HepG2 (cell line): ENCODE measurements around the gene RAMP3. TPM values are rescaled to one million over a fixed set of nuclear protein-coding genes. Genes with fewer than 3 reads are reported as not detected.

Source experiments
- ATAC-seq: fragments of 200-7000 bp; cut with Tn5 transposase; 3 replicates; pipeline ENCODE4 v1.9.1; 2020; ENCODE audit warnings: mild to moderate bottlenecking, moderate library complexity
- BruUV-seq: library from RNA; stranded (reverse); fragments of 400-500 nt; replicated peaks from 2 replicates; lab custom pipeline; 2021; lab: Mats Ljungman, UMichigan
- CTCF ChIA-PET: fragments of 300-600 bp; formaldehyde crosslinking; extraction: SDS; loops from one replicate; lab custom pipeline; 2021; ENCODE audit warnings: low total read pairs, inconsistent platforms, low intra/inter-chr PET ratio; lab: Yijun Ruan, JAX
- POLR2A ChIA-PET: fragments of 350-600 bp; sonication (Branson Sonifier 250); formaldehyde crosslinking; loops from one replicate; lab custom pipeline; 2020; ENCODE audit warnings: antibody characterized with exemption, inconsistent platforms; lab: Yijun Ruan, JAX
- DNase-seq: peaks from one replicate; pipeline ENCODE4 v3.0.0-alpha.2; 2015; ENCODE audit warnings: low spot score
- FAIRE-seq: peaks from 3 replicates; lab custom pipeline; 2011; peaks lifted over from hg19 to GRCh38; lab: Jason Lieb, UNC
- H2AFZ ChIP-seq: one replicate; pipeline ENCODE4 v1.6.1; 2011; ENCODE audit warnings: low read length, inconsistent platforms
- H3K27ac ChIP-seq: fragments of 300-600 bp; 3 replicates; pipeline ENCODE4 v1.8.0; 2011; ENCODE audit warnings: mixed run types, mild to moderate bottlenecking, mixed read lengths, low read length, inconsistent platforms; ENCODE audit not compliant: insufficient read depth; ENCODE audit errors: extremely low read length
- H3K27me3 ChIP-seq, 2 experiments: fragments of 200-600 bp in 1 of 2; 2 replicates in 1 of 2; 3 replicates in 1 of 2; pipeline versions ENCODE4 v1.6.0 to v1.8.0; 2011; ENCODE audit warnings: low read length in 2 of 2, mild to moderate bottlenecking in 2 of 2, moderate library complexity in 2 of 2, inconsistent platforms in 1 of 2; ENCODE audit not compliant: insufficient read depth in 2 of 2, control insufficient read depth in 1 of 2
- H3K36me3 ChIP-seq, 2 experiments: fragments of 200-600 bp in 1 of 2; replicated peaks in 1 of 2; 2 replicates in 1 of 2; 3 replicates in 1 of 2; pipeline versions ENCODE4 v1.5.1 to v1.8.0; 2011; ENCODE audit warnings: low read length in 2 of 2, inconsistent platforms in 1 of 2; ENCODE audit not compliant: insufficient read depth in 2 of 2, control insufficient read depth in 1 of 2
- H3K4me1 ChIP-seq: 2 replicates; pipeline ENCODE4 v1.5.1; 2012; ENCODE audit warnings: low read length, inconsistent platforms; ENCODE audit not compliant: insufficient read depth
- H3K4me2 ChIP-seq: 2 replicates; pipeline ENCODE4 v1.6.0; 2011; ENCODE audit warnings: low read depth, low read length, inconsistent platforms
- H3K4me3 ChIP-seq, 3 experiments: fragments of 200-600 bp in 1 of 3; sonication (generic), shearing (Covaris generic) in 1 of 3; replicated peaks in 1 of 3; 2 replicates each; pipeline ENCODE4 v1.5.1; 2011 to 2016; ENCODE audit warnings: low read length in 3 of 3, inconsistent platforms in 2 of 3, low read depth in 2 of 3, mild to moderate bottlenecking in 2 of 3, control low read depth in 1 of 3, mixed read lengths in 1 of 3; ENCODE audit not compliant: insufficient read depth in 1 of 3
- H3K79me2 ChIP-seq: one replicate; pipeline ENCODE4 v1.6.1; 2011; ENCODE audit warnings: low read length, inconsistent platforms; ENCODE audit not compliant: insufficient read depth
- H3K9ac ChIP-seq: 2 replicates; pipeline ENCODE4 v1.6.0; 2011; ENCODE audit warnings: mild to moderate bottlenecking, low read depth, low read length, inconsistent platforms; ENCODE audit not compliant: insufficient read depth
- H3K9me3 ChIP-seq: 2 replicates; pipeline ENCODE4 v1.5.1; 2012; ENCODE audit warnings: mild to moderate bottlenecking, low read length
- H4K20me1 ChIP-seq: 2 replicates; pipeline ENCODE4 v1.6.0; 2011; ENCODE audit warnings: inconsistent platforms, mild to moderate bottlenecking, low read length, moderate library complexity; ENCODE audit not compliant: insufficient read depth
- ADNP ChIP-seq: sonication (generic); formaldehyde crosslinking; IDR thresholded peaks from 2 replicates; pipeline ENCODE4 v1.4.0; 2020; ENCODE audit warnings: missing genetic modification reagents
- AKAP8 ChIP-seq: sonication (generic); formaldehyde crosslinking; IDR thresholded peaks from 2 replicates; pipeline ENCODE4 v1.5.1; 2020; ENCODE audit warnings: mild to moderate bottlenecking, missing genetic modification reagents
- HHEX ChIP-seq: IDR thresholded peaks from 2 replicates; pipeline ENCODE4 v1.6.1; 2016; ENCODE audit warnings: control low read depth
- KDM2A ChIP-seq: sonication (generic); formaldehyde crosslinking; IDR thresholded peaks from 2 replicates; pipeline ENCODE4 v1.4.0; 2020; ENCODE audit warnings: low read depth, missing genetic modification reagents, borderline replicate concordance
- KDM6A ChIP-seq: IDR thresholded peaks from 2 replicates; pipeline ENCODE4 v1.6.1; 2016; ENCODE audit warnings: low read depth
- MEIS1 ChIP-seq: sonication (generic); formaldehyde crosslinking; IDR thresholded peaks from 2 replicates; pipeline ENCODE4 v1.9.0; 2021; ENCODE audit warnings: mild to moderate bottlenecking, missing genetic modification reagents, moderate library complexity, borderline replicate concordance
- MXI1 ChIP-seq: IDR thresholded peaks from 3 replicates; pipeline ENCODE4 v1.6.1; 2012; ENCODE audit warnings: low read depth, low read length, inconsistent platforms, borderline replicate concordance
- NR2C2 ChIP-seq: sonication (generic); formaldehyde crosslinking; IDR thresholded peaks from 2 replicates; pipeline ENCODE4 v1.4.0; 2020; ENCODE audit warnings: missing genetic modification reagents, mild to moderate bottlenecking, moderate library complexity, borderline replicate concordance
- THYN1 ChIP-seq: sonication (generic); formaldehyde crosslinking; IDR thresholded peaks from 2 replicates; pipeline ENCODE4 v1.8.1; 2023; ENCODE audit warnings: low read depth, mild to moderate bottlenecking, moderate library complexity, missing genetic modification reagents, borderline replicate concordance
- TMF1 ChIP-seq: sonication (generic); formaldehyde crosslinking; IDR thresholded peaks from 2 replicates; pipeline ENCODE4 v1.8.1; 2022; ENCODE audit warnings: low read depth, missing genetic modification reagents
- ZBTB20 ChIP-seq: sonication (generic); formaldehyde crosslinking; IDR thresholded peaks from 2 replicates; pipeline ENCODE4 v1.8.1; 2023; ENCODE audit warnings: missing genetic modification reagents, low read depth, mild to moderate bottlenecking, borderline replicate concordance
- ZMYM4 ChIP-seq: sonication (generic); formaldehyde crosslinking; IDR thresholded peaks from 2 replicates; pipeline ENCODE4 v1.8.1; 2023; ENCODE audit warnings: mild to moderate bottlenecking, missing genetic modification reagents
- ZNF263 ChIP-seq: sonication (generic); formaldehyde crosslinking; IDR thresholded peaks from 2 replicates; pipeline ENCODE4 v1.4.0; 2020; ENCODE audit warnings: missing genetic modification reagents
- ZNF530 ChIP-seq: sonication (generic); formaldehyde crosslinking; IDR thresholded peaks from 2 replicates; pipeline ENCODE4 v1.5.0; 2020; ENCODE audit warnings: low read depth, mild to moderate bottlenecking, missing genetic modification reagents
- ZNF550 ChIP-seq: sonication (generic); formaldehyde crosslinking; IDR thresholded peaks from 2 replicates; pipeline ENCODE4 v1.4.0; 2020; ENCODE audit warnings: mild to moderate bottlenecking, missing genetic modification reagents, borderline replicate concordance
- WGBS: methylation state at CpG from one replicate; pipeline ENCODE4 v1.1.6; 2017; ENCODE audit warnings: low lambda C conversion rate; 5-methylcytosine and 5-hydroxymethylcytosine counted together
- in situ Hi-C: cut with HindIII; loops from 2 replicates; pipeline ENCODE4 v1.10.0; 2017; ENCODE audit warnings: low pct_unique_long_range_greater_than_20kb; ENCODE audit not compliant: extremely low pct_ligation_motif_present
- intact Hi-C: fragments of 100-400 bp; cut with micrococcal nuclease; formaldehyde crosslinking; loops from one replicate; pipeline ENCODE4 v1.10.0; 2022; ENCODE audit not compliant: unreplicated experiment
- polyA plus RNA-seq, 8 experiments: library from polyadenylated mRNA; depleted of rRNA in 3 of 8; stranded (reverse) in 7 of 8; unstranded in 1 of 8; fragments of >200 nt; fragmentation: Illumina TruSeq in 4 of 8; extraction: Trizol in 4 of 8; gene quantifications; 2 replicates each; pipeline versions ENCODE4 v1.2.1 to v1.2.3, GENCODE V29; 2011 to 2016; ENCODE audit warnings: low read depth in 4 of 8, missing spikeins in 1 of 8, mixed read lengths in 1 of 8; ENCODE audit not compliant: insufficient read depth in 1 of 8
- total RNA-seq, 5 experiments: library from RNA; depleted of rRNA; stranded (reverse); fragments of >200 nt; fragmentation: Illumina TruSeq; extraction: Trizol; gene quantifications; 2 replicates each; pipeline ENCODE4 v1.2.3, GENCODE V29; 2016; ENCODE audit warnings: low read depth in 1 of 5
- TF ChIP-seq, protein P1 (sequence below): sonication (generic); formaldehyde crosslinking; IDR thresholded peaks from 2 replicates; pipeline ENCODE4 v1.4.0; 2020; ENCODE audit warnings: missing genetic modification reagents, borderline replicate concordance
- TF ChIP-seq, protein P2 (sequence below): IDR thresholded peaks from 2 replicates; pipeline ENCODE4 v1.6.1; 2016; ENCODE audit warnings: missing compliant biosample characterization, missing genetic modification reagents, borderline replicate concordance
- TF ChIP-seq, protein P3 (sequence below): sonication (generic); formaldehyde crosslinking; IDR thresholded peaks from 2 replicates; pipeline ENCODE4 v1.9.0; 2021; ENCODE audit warnings: missing genetic modification reagents, borderline replicate concordance

The RAMP3 gene
- total and polyA plus RNA-seq, 2 of the 13 experiments (the other 11 are each of a cell fraction or from before 2014, with no cell fraction given): not detected

DNA sequence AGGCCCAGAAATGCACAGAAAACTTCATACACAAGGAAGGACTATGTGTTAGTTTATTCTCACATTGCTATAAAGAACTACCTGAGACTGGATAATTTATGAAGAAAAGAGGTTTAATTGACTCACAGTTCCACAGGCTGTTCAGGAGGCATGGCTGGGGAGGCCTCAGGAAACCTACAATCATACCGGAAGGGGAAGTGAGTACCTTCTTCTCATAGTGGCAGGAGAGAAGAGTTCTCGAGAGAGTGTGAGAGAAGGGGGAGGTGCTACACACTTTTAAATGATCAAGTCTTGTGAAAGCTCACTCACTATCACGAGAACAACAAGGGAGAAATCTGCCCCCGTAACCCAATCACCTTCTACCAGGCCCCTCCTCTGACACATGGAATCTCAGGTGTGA is 16.8 kb upstream of the RAMP3 start:
- no peak overlapping the region for H3K9ac ChIP-seq
- no peak overlapping the region for H3K27ac ChIP-seq
- intact Hi-C loops (no loop called here), in situ Hi-C loops (no loop called here)
- no peaks in the 10 kb centered on the region for H3K36me3 ChIP-seq
- DNase-seq (no peak), FAIRE-seq (no peak), ATAC-seq (no peak)
- no peak for TF ChIP-seq ZNF530
- no peak for TF ChIP-seq MEIS1 (CRISPR knock-in tag)
- no peak for TF ChIP-seq AKAP8 (CRISPR knock-in tag)
- TF ChIP-seq ADNP: no peak
- no peak for TF ChIP-seq KDM6A (CRISPR knock-in tag)
- TF ChIP-seq ZBTB20 (CRISPR knock-in tag): no peak
- TF ChIP-seq KDM2A (CRISPR knock-in tag): no peak
- TF ChIP-seq ZMYM4 (CRISPR knock-in tag): no peak
- TF ChIP-seq, protein P1, sequence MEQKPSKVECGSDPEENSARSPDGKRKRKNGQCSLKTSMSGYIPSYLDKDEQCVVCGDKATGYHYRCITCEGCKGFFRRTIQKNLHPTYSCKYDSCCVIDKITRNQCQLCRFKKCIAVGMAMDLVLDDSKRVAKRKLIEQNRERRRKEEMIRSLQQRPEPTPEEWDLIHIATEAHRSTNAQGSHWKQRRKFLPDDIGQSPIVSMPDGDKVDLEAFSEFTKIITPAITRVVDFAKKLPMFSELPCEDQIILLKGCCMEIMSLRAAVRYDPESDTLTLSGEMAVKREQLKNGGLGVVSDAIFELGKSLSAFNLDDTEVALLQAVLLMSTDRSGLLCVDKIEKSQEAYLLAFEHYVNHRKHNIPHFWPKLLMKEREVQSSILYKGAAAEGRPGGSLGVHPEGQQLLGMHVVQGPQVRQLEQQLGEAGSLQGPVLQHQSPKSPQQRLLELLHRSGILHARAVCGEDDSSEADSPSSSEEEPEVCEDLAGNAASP (CRISPR knock-in tag): no peak
- TF ChIP-seq, protein P2, sequence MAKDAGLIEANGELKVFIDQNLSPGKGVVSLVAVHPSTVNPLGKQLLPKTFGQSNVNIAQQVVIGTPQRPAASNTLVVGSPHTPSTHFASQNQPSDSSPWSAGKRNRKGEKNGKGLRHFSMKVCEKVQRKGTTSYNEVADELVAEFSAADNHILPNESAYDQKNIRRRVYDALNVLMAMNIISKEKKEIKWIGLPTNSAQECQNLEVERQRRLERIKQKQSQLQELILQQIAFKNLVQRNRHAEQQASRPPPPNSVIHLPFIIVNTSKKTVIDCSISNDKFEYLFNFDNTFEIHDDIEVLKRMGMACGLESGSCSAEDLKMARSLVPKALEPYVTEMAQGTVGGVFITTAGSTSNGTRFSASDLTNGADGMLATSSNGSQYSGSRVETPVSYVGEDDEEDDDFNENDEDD (CRISPR knock-in tag): no peak
- TF ChIP-seq THYN1 (CRISPR knock-in tag): no peak
- TF ChIP-seq, protein P3, sequence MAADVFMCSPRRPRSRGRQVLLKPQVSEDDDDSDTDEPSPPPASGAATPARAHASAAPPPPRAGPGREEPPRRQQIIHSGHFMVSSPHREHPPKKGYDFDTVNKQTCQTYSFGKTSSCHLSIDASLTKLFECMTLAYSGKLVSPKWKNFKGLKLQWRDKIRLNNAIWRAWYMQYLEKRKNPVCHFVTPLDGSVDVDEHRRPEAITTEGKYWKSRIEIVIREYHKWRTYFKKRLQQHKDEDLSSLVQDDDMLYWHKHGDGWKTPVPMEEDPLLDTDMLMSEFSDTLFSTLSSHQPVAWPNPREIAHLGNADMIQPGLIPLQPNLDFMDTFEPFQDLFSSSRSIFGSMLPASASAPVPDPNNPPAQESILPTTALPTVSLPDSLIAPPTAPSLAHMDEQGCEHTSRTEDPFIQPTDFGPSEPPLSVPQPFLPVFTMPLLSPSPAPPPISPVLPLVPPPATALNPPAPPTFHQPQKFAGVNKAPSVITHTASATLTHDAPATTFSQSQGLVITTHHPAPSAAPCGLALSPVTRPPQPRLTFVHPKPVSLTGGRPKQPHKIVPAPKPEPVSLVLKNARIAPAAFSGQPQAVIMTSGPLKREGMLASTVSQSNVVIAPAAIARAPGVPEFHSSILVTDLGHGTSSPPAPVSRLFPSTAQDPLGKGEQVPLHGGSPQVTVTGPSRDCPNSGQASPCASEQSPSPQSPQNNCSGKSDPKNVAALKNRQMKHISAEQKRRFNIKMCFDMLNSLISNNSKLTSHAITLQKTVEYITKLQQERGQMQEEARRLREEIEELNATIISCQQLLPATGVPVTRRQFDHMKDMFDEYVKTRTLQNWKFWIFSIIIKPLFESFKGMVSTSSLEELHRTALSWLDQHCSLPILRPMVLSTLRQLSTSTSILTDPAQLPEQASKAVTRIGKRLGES: no peak
- no peak for TF ChIP-seq MXI1
- no peak for TF ChIP-seq NR2C2
- TF ChIP-seq TMF1 (CRISPR knock-in tag): no peak
- TF ChIP-seq ZNF550 (CRISPR knock-in tag): no peak
- no peak for TF ChIP-seq ZNF263 (CRISPR knock-in tag)
- no peak for TF ChIP-seq HHEX
- BruUV-seq: no TSS peak
- no peak overlapping the region for H3K4me3 ChIP-seq
- H3K9me3 ChIP-seq: no peaks in the 10 kb centered on the region
- no peaks in the 10 kb centered on the region for H4K20me1 ChIP-seq
- H2AFZ ChIP-seq: no peak overlapping the region
- WGBS: 23% methylated on average over 4 of the region's 4 CpGs
- no peaks in the 10 kb centered on the region for H3K4me1 ChIP-seq
- no peaks in the 10 kb centered on the region for H3K79me2 ChIP-seq
- CTCF ChIA-PET: no interaction called here
- H3K27me3 ChIP-seq: peaks cover 0 to 11% of the 10 kb centered on the region in 2 experiments; a peak in 2 of 5 replicates
- POLR2A ChIA-PET: no interaction called here
- no peak overlapping the region for H3K4me2 ChIP-seq
